Skeletal muscle satellite cell (primary cell): Measurements from ENCODE around the gene RBBP6.
"Not testable (repeated sequence)": the region's sequence is repeated elsewhere in the genome, so short reads cannot be mapped to it uniquely, and the experiment has no call there.

Source experiments
- H3K27me3 ChIP-seq: 2 replicates; pipeline ENCODE4 v1.7.0; 2013; ENCODE audit warnings: low read length; ENCODE audit not compliant: control insufficient read depth, insufficient read depth
- H3K36me3 ChIP-seq: 2 replicates; pipeline ENCODE4 v1.7.0; 2013; ENCODE audit warnings: mild to moderate bottlenecking, control low read depth, low read length; ENCODE audit not compliant: insufficient read depth
- H3K4me1 ChIP-seq: 2 replicates; pipeline ENCODE4 v1.7.0; 2013; ENCODE audit warnings: low read length; ENCODE audit not compliant: control insufficient read depth, insufficient read depth
- H3K4me2 ChIP-seq: 2 replicates; pipeline ENCODE4 v1.7.0; 2013; ENCODE audit warnings: mild to moderate bottlenecking, low read length
- H3K4me3 ChIP-seq: 2 replicates; pipeline ENCODE4 v1.7.0; 2013; ENCODE audit warnings: low read length
- H3K9ac ChIP-seq: 2 replicates; pipeline ENCODE4 v1.7.0; 2013; ENCODE audit warnings: mild to moderate bottlenecking, low read depth, low read length, moderate library complexity
- H3K9me3 ChIP-seq: replicated peaks from 2 replicates; pipeline ENCODE4 v1.7.0; 2013; ENCODE audit warnings: mild to moderate bottlenecking, control low read depth, low read length

The RBBP6 gene

GRCh38 chr16:24612656-24613055 lies 73.3 kb downstream of the RBBP6 start:
- Histone ChIP-seq H3K36me3 (no peaks in the 10 kb centered on the region), H3K4me1 (peaks cover 10% of the 10 kb centered on the region), H3K9ac (no peak overlapping the region), H3K4me3 (no peak overlapping the region), H3K27me3 (peaks cover 21% of the 10 kb centered on the region), H3K9me3 (no peaks in the 10 kb centered on the region), H3K4me2 (no peak overlapping the region)

GRCh38 chr16:24613267-24613666 lies 73.9 kb downstream of the RBBP6 start:
- H3K27me3 ChIP-seq: peaks cover 15% of the 10 kb centered on the region
- H3K9ac ChIP-seq, H3K9me3 ChIP-seq, H3K4me2 ChIP-seq, H3K36me3 ChIP-seq, H3K4me3 ChIP-seq, H3K4me1 ChIP-seq: not testable (repeated sequence)

- no peaks in the 10 kb centered on the region for H3K9me3 ChIP-seq
- no peaks in the 10 kb centered on the region for H3K4me1 ChIP-seq
- no peak overlapping the region for H3K9ac ChIP-seq
- H3K4me3 ChIP-seq: no peak overlapping the region
- H3K36me3 ChIP-seq: no peaks in the 10 kb centered on the region
- no peaks in the 10 kb centered on the region for H3K27me3 ChIP-seq
- no peak overlapping the region for H3K4me2 ChIP-seq
Observed at GRCh38 chr16:24617502-24617901, 78.1 kb downstream of the RBBP6 start.
